ENCODE measurements around the gene CTU2.

DNA sequence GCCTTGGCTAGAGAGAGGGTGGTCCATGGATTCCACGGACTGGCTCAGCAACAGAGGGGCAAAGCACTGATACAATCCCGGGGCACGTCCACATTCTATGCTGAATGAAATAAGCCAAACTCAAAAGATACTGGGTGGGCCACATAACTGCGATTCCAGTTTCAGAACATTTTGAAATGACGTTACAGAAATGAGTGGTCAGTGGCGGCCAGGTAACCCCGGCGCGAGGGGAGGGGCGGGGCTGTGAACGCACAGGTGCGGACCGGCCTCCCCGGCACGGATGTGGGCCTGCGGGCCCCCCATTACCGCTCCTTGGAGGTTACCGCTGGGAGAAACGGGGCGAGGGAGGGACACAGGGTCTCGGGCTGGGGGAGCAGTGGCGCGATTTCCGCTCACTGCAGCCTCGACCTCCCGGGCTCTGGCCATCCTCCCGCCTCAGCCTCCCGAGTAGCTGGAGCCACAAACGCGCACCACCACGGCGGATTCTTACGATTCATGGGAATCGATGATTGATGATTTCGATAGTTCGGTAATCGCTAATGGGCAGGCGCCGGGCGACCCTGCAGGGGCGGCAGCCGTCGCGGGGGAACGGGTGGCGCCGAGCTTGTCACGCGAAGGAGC, 44.0 kb upstream of the CTU2 start:
- TF ChIP-seq RAD21 (IDR thresholded peaks at IDR 0.05 in 1 of 2, conservative IDR thresholded peaks at IDR 0.05 in 1 of 2; ENCODE audit: low read depth in 2 of 2, low read length in 2 of 2): no peak
- TF ChIP-seq POLR2AphosphoS5 (IDR thresholded peaks at IDR 0.05; ENCODE audit: low read depth, low read length): no peak
- TF ChIP-seq BRCA1 (IDR thresholded peaks at IDR 0.05; ENCODE audit: low read depth, low read length): no peak
- no peak for TF ChIP-seq CHD2 (IDR thresholded peaks at IDR 0.05; ENCODE audit: low read length)
- TF ChIP-seq, protein P1, sequence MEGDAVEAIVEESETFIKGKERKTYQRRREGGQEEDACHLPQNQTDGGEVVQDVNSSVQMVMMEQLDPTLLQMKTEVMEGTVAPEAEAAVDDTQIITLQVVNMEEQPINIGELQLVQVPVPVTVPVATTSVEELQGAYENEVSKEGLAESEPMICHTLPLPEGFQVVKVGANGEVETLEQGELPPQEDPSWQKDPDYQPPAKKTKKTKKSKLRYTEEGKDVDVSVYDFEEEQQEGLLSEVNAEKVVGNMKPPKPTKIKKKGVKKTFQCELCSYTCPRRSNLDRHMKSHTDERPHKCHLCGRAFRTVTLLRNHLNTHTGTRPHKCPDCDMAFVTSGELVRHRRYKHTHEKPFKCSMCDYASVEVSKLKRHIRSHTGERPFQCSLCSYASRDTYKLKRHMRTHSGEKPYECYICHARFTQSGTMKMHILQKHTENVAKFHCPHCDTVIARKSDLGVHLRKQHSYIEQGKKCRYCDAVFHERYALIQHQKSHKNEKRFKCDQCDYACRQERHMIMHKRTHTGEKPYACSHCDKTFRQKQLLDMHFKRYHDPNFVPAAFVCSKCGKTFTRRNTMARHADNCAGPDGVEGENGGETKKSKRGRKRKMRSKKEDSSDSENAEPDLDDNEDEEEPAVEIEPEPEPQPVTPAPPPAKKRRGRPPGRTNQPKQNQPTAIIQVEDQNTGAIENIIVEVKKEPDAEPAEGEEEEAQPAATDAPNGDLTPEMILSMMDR (IDR thresholded peaks at IDR 0.05; ENCODE audit: control extremely low read depth in 1 of 3, insufficient read depth in 1 of 3, low read depth in 1 of 3, low read length in 3 of 3): no peak
- TF ChIP-seq EGR1 (IDR thresholded peaks at IDR 0.05; ENCODE audit: borderline replicate concordance, low read depth, low read length): no peak
- no peak for TF ChIP-seq POU5F1 (IDR thresholded peaks at IDR 0.05; ENCODE audit: low read depth, low read length)
- no peak for TF ChIP-seq YY1 (IDR thresholded peaks at IDR 0.05; ENCODE audit: low read depth, low read length)
- no peak for TF ChIP-seq TCF12 (IDR thresholded peaks at IDR 0.05; ENCODE audit: low read depth, low read length)
- no peak for TF ChIP-seq CBX8 (IDR thresholded peaks at IDR 0.05; ENCODE audit: borderline replicate concordance, low read depth, low read length)

Data from H1 (cell line).